HepG2 (cell line): ENCODE measurements around the gene BCL2A1. TPM values are rescaled to one million over a fixed set of nuclear protein-coding genes. Genes with fewer than 3 reads are reported as not detected.

Experiments
- HNF1B ChIP-seq: sonication (generic); formaldehyde crosslinking; IDR thresholded peaks from 2 replicates; pipeline ENCODE4 v1.5.1; 2020; ENCODE audit warnings: mild to moderate bottlenecking, moderate library complexity, missing genetic modification reagents
- MED1 ChIP-seq: sonication (generic); formaldehyde crosslinking; IDR thresholded peaks from 2 replicates; pipeline ENCODE4 v1.4.0; 2020; ENCODE audit warnings: missing genetic modification reagents
- MED13 ChIP-seq: sonication (generic); formaldehyde crosslinking; IDR thresholded peaks from 2 replicates; pipeline ENCODE4 v1.5.0; 2020; ENCODE audit warnings: missing genetic modification reagents
- TERF1 ChIP-seq: sonication (generic); formaldehyde crosslinking; IDR thresholded peaks from 2 replicates; pipeline ENCODE4 v1.8.0; 2022; ENCODE audit warnings: mild to moderate bottlenecking, missing genetic modification reagents, moderate library complexity
- ZFP1 ChIP-seq: IDR thresholded peaks from 2 replicates; pipeline ENCODE4 v1.6.1; 2016
- ZFP37 ChIP-seq: sonication (generic); formaldehyde crosslinking; IDR thresholded peaks from 2 replicates; pipeline ENCODE4 v1.4.0; 2020; ENCODE audit warnings: missing genetic modification reagents, borderline replicate concordance
- ZNF33A ChIP-seq: sonication (generic); formaldehyde crosslinking; IDR thresholded peaks from 2 replicates; pipeline ENCODE4 v1.5.1; 2020; ENCODE audit warnings: missing genetic modification reagents, mild to moderate bottlenecking, moderate library complexity, borderline replicate concordance
- ZNF800 ChIP-seq: sonication (generic); formaldehyde crosslinking; IDR thresholded peaks from 2 replicates; pipeline ENCODE4 v1.4.0; 2020; ENCODE audit warnings: missing genetic modification reagents
- polyA plus RNA-seq, 8 experiments: library from polyadenylated mRNA; depleted of rRNA in 3 of 8; stranded (reverse) in 7 of 8; unstranded in 1 of 8; fragments of >200 nt; fragmentation: Illumina TruSeq in 4 of 8; extraction: Trizol in 4 of 8; gene quantifications; 2 replicates each; pipeline versions ENCODE4 v1.2.1 to v1.2.3, GENCODE V29; 2011 to 2016; ENCODE audit warnings: low read depth in 4 of 8, missing spikeins in 1 of 8, mixed read lengths in 1 of 8; ENCODE audit not compliant: insufficient read depth in 1 of 8
- total RNA-seq, 5 experiments: library from RNA; depleted of rRNA; stranded (reverse); fragments of >200 nt; fragmentation: Illumina TruSeq; extraction: Trizol; gene quantifications; 2 replicates each; pipeline ENCODE4 v1.2.3, GENCODE V29; 2016; ENCODE audit warnings: low read depth in 1 of 5
- TF ChIP-seq, protein P1 (sequence below): sonication (generic); formaldehyde crosslinking; IDR thresholded peaks from 2 replicates; pipeline ENCODE4 v1.4.0; 2020; ENCODE audit warnings: missing genetic modification reagents
- TF ChIP-seq, protein P2 (sequence below): sonication (generic); formaldehyde crosslinking; IDR thresholded peaks from one replicate; pipeline ENCODE4 v1.5.1; 2020; ENCODE audit warnings: mild to moderate bottlenecking, missing genetic modification reagents; ENCODE audit errors: not compliant biosample characterization

The BCL2A1 gene
- total and polyA plus RNA-seq, 2 of the 13 experiments (the other 11 are each of a cell fraction or from before 2014, with no cell fraction given): 0.08 to 0.31 TPM

DNA sequence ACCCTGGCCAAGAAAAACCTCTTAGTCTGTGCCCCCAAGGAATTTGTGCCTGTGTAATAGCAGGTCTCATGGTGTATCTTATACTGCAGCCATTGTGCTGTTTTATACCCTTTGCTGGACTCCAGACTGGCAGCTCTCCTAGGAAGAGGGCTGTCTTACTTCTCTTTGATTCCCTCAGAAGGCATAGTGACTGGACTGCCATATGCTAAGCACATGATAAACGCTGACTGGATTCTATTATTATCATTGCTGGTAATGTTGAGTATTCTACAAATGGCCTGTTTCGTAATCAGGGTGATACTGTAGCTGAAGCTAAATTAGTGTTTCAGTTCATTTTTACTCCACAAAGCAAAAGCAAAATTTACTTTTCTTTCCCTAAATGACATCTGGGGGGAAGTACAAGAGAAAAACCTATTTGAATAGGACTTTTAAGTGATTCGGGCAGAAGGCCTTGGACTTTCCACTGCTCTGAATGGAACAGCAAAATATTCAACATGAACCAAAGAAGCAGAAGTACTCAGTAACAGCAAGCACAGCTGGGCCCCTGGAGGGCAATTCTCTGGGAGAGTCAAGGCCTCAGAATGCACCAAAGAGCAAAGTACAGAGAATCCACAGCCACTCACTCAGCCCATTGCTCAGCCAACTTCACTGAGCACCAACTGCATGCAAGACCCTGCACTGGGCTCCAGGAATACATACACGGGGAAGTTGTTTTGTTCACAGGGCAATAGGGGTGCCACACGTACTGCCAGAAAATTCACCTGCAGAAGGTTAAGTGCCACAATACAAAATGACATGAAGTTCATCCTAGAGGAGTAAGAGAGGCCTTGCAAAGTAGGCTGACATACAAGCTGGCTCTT is 7.9 kb upstream of the BCL2A1 start (continued):
- TF ChIP-seq TERF1 (CRISPR knock-in tag): no peak
- TF ChIP-seq, protein P1, sequence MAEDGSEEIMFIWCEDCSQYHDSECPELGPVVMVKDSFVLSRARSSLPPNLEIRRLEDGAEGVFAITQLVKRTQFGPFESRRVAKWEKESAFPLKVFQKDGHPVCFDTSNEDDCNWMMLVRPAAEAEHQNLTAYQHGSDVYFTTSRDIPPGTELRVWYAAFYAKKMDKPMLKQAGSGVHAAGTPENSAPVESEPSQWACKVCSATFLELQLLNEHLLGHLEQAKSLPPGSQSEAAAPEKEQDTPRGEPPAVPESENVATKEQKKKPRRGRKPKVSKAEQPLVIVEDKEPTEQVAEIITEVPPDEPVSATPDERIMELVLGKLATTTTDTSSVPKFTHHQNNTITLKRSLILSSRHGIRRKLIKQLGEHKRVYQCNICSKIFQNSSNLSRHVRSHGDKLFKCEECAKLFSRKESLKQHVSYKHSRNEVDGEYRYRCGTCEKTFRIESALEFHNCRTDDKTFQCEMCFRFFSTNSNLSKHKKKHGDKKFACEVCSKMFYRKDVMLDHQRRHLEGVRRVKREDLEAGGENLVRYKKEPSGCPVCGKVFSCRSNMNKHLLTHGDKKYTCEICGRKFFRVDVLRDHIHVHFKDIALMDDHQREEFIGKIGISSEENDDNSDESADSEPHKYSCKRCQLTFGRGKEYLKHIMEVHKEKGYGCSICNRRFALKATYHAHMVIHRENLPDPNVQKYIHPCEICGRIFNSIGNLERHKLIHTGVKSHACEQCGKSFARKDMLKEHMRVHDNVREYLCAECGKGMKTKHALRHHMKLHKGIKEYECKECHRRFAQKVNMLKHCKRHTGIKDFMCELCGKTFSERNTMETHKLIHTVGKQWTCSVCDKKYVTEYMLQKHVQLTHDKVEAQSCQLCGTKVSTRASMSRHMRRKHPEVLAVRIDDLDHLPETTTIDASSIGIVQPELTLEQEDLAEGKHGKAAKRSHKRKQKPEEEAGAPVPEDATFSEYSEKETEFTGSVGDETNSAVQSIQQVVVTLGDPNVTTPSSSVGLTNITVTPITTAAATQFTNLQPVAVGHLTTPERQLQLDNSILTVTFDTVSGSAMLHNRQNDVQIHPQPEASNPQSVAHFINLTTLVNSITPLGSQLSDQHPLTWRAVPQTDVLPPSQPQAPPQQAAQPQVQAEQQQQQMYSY: no peak
- TF ChIP-seq HNF1B (CRISPR knock-in tag): 0 out of 2 replicates have a peak, but pooled peaks have one; percentile 24
- no peak for TF ChIP-seq ZNF800 (CRISPR knock-in tag)
- no peak for TF ChIP-seq ZFP37
- peak; percentile 65; the same call in 1 of the 2 replicates for TF ChIP-seq MED1
- TF ChIP-seq ZFP1 (CRISPR knock-in tag): 0 out of 2 replicates have a peak, but pooled peaks have one; percentile 20
- TF ChIP-seq MED13 (CRISPR knock-in tag): no peak
- TF ChIP-seq, protein P2, sequence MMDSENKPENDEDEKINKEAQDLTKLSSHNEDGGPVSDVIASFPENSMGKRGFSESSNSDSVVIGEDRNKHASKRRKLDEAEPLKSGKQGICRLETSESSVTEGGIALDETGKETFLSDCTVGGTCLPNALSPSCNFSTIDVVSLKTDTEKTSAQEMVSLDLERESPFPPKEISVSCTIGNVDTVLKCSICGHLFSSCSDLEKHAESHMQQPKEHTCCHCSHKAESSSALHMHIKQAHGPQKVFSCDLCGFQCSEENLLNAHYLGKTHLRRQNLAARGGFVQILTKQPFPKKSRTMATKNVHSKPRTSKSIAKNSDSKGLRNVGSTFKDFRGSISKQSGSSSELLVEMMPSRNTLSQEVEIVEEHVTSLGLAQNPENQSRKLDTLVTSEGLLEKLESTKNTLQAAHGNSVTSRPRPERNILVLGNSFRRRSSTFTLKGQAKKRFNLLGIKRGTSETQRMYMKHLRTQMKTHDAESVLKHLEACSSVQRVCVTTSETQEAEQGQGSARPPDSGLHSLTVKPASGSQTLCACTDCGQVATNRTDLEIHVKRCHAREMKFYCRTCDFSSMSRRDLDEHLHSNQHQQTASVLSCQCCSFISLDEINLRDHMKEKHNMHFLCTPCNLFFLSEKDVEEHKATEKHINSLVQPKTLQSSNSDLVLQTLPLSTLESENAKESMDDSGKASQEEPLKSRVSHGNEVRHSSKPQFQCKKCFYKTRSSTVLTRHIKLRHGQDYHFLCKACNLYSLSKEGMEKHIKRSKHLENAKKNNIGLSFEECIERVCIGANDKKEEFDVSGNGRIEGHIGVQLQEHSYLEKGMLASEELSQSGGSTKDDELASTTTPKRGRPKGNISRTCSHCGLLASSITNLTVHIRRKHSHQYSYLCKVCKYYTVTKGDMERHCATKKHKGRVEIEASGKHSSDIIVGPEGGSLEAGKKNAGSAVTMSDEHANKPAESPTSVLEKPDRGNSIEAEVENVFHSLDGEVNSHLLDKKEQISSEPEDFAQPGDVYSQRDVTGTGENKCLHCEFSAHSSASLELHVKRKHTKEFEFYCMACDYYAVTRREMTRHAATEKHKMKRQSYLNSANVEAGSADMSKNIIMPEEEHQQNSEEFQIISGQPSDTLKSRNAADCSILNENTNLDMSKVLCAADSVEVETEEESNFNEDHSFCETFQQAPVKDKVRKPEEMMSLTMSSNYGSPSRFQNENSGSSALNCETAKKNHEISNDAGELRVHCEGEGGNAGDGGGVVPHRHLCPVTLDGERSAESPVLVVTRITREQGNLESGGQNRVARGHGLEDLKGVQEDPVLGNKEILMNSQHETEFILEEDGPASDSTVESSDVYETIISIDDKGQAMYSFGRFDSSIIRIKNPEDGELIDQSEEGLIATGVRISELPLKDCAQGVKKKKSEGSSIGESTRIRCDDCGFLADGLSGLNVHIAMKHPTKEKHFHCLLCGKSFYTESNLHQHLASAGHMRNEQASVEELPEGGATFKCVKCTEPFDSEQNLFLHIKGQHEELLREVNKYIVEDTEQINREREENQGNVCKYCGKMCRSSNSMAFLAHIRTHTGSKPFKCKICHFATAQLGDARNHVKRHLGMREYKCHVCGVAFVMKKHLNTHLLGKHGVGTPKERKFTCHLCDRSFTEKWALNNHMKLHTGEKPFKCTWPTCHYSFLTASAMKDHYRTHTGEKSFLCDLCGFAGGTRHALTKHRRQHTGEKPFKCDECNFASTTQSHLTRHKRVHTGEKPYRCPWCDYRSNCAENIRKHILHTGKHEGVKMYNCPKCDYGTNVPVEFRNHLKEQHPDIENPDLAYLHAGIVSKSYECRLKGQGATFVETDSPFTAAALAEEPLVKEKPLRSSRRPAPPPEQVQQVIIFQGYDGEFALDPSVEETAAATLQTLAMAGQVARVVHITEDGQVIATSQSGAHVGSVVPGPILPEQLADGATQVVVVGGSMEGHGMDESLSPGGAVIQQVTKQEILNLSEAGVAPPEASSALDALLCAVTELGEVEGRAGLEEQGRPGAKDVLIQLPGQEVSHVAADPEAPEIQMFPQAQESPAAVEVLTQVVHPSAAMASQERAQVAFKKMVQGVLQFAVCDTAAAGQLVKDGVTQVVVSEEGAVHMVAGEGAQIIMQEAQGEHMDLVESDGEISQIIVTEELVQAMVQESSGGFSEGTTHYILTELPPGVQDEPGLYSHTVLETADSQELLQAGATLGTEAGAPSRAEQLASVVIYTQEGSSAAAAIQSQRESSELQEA: no peak
- no peak for TF ChIP-seq ZNF33A
